Astrocyte (in vitro differentiated cells and primary cell): ENCODE results near the gene ZSCAN16.

Experiments used
- CTCF ChIP-seq: IDR thresholded peaks from 2 replicates; pipeline ENCODE4 v1.5.1; 2011; ENCODE audit warnings: low read depth, mild to moderate bottlenecking, inconsistent platforms, low read length, moderate library complexity; ENCODE audit not compliant: insufficient read depth
- EZH2 ChIP-seq: IDR thresholded peaks from 2 replicates; pipeline ENCODE4 v1.6.1; 2012; ENCODE audit warnings: mild to moderate bottlenecking, low read length, inconsistent platforms; ENCODE audit not compliant: insufficient read depth

- TF ChIP-seq CTCF (no peak), EZH2 (no peak)
Observed at GRCh38 chr6:28152531-28152930, 28.1 kb downstream of the ZSCAN16 start.
